Uterus (tissue), 4 donors: ENCODE results near the gene ATP6V1C2. TPM values are rescaled to one million over a fixed set of nuclear protein-coding genes. Genes with fewer than 3 reads are reported as not detected.

Source experiments
- DNase-seq, 2 donors: peaks; one replicate each; pipeline ENCODE4 v3.0.0-alpha.2; 2019 to 2020
- H3K27ac ChIP-seq, 2 donors: fragments of 200-600 bp; sonication (generic); 1 replicate in 1 of 2; 2 replicates in 1 of 2; pipeline ENCODE4 v1.5.1; 2016 to 2018
- H3K27me3 ChIP-seq, 2 donors: fragments of 200-600 bp; sonication (generic); one replicate each; pipeline ENCODE4 v1.5.1; 2018 to 2019; ENCODE audit warnings: control low read depth in 1 of 2
- H3K36me3 ChIP-seq, 2 donors: fragments of 200-600 bp; sonication (generic); one replicate each; pipeline ENCODE4 v1.5.1; 2019; ENCODE audit warnings: control low read depth in 1 of 2
- H3K4me1 ChIP-seq, 2 donors: fragments of 200-600 bp; sonication (generic); one replicate each; pipeline ENCODE4 v1.5.1; 2018 to 2019; ENCODE audit warnings: control low read depth in 1 of 2
- H3K4me3 ChIP-seq, 2 donors: fragments of 200-600 bp; sonication (generic); 1 replicate in 1 of 2; 2 replicates in 1 of 2; pipeline ENCODE4 v1.5.1; 2018 to 2019; ENCODE audit warnings: mild to moderate bottlenecking in 1 of 2
- H3K9me3 ChIP-seq, 2 donors: fragments of 200-600 bp; sonication (generic); one replicate each; pipeline ENCODE4 v1.5.1; 2019; ENCODE audit warnings: control low read depth in 1 of 2
- POLR2A ChIP-seq, 2 donors: fragments of 450-650 bp; IDR thresholded peaks; one replicate each; pipeline ENCODE4 v1.6.1; 2016; ENCODE audit warnings: antibody characterized with exemption in 2 of 2, mild to moderate bottlenecking in 1 of 2, moderate library complexity in 1 of 2
- intact Hi-C: fragments of 100-400 bp; cut with DNase I; formaldehyde crosslinking; loops from one replicate; pipeline ENCODE4 v1.15.1; 2023; ENCODE audit warnings: low total_unique reads
- total RNA-seq, 4 donors: library from RNA; depleted of rRNA in 3 of 4; stranded (reverse); fragments of >200 nt in 3 of 4; gene quantifications; one replicate each; pipeline versions ENCODE4 v1.1.0 to v1.2.4, GENCODE V29; 2014 to 2023
- TF ChIP-seq, protein P1 (sequence below), 4 experiments: fragments of 200-600 bp in 2 of 4; fragments of 450-650 bp in 2 of 4; sonication (generic) in 2 of 4; IDR thresholded peaks; one replicate each; pipeline ENCODE4 v1.5.1; 2016 to 2019; ENCODE audit warnings: antibody characterized with exemption in 4 of 4, mild to moderate bottlenecking in 2 of 4, moderate library complexity in 1 of 4
- donor health status: DM: yes; HTN: yes; CAD: no.

ATP6V1C2 gene
- total RNA-seq, 4 donors from 2014 or later, result 0.26 to 3.6 (median 0.61) TPM; not detected in 1

- no peak for DNase-seq
- no peak overlapping the region for H3K27ac ChIP-seq
- H3K4me3 ChIP-seq, result no peak overlapping the region
- intact Hi-C loops, result no loop called here
- no peaks in the 10 kb centered on the region for H3K9me3 ChIP-seq
- peaks cover 0 to 5% of the 10 kb centered on the region in 2 donors for H3K27me3 ChIP-seq
- TF ChIP-seq POLR2A (IDR thresholded peaks at IDR 0.05), result no peak
- TF ChIP-seq, protein P1, sequence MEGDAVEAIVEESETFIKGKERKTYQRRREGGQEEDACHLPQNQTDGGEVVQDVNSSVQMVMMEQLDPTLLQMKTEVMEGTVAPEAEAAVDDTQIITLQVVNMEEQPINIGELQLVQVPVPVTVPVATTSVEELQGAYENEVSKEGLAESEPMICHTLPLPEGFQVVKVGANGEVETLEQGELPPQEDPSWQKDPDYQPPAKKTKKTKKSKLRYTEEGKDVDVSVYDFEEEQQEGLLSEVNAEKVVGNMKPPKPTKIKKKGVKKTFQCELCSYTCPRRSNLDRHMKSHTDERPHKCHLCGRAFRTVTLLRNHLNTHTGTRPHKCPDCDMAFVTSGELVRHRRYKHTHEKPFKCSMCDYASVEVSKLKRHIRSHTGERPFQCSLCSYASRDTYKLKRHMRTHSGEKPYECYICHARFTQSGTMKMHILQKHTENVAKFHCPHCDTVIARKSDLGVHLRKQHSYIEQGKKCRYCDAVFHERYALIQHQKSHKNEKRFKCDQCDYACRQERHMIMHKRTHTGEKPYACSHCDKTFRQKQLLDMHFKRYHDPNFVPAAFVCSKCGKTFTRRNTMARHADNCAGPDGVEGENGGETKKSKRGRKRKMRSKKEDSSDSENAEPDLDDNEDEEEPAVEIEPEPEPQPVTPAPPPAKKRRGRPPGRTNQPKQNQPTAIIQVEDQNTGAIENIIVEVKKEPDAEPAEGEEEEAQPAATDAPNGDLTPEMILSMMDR (IDR thresholded peaks at IDR 0.05), result no peak
- H3K36me3 ChIP-seq, result no peaks in the 10 kb centered on the region
- peaks cover 0 to 8% of the 10 kb centered on the region in 2 donors for H3K4me1 ChIP-seq
Observed at GRCh38 chr2:10716581-10716980, 4.8 kb upstream of the ATP6V1C2 start.

- no peaks in the 10 kb centered on the region for H3K9me3 ChIP-seq
- no peak for DNase-seq
- H3K4me1 ChIP-seq, result peaks cover 0 to 14% of the 10 kb centered on the region in 2 donors
- intact Hi-C loops, result no loop called here
- H3K27ac ChIP-seq, result no peak overlapping the region
- TF ChIP-seq, protein P1 (IDR thresholded peaks at IDR 0.05), result no peak
- H3K36me3 ChIP-seq, result no peaks in the 10 kb centered on the region
- H3K27me3 ChIP-seq, result peaks cover 0 to 8% of the 10 kb centered on the region in 2 donors
- H3K4me3 ChIP-seq, result no peak overlapping the region
Observed at GRCh38 chr2:10717628-10718027, 3.8 kb upstream of the ATP6V1C2 start.

DNA sequence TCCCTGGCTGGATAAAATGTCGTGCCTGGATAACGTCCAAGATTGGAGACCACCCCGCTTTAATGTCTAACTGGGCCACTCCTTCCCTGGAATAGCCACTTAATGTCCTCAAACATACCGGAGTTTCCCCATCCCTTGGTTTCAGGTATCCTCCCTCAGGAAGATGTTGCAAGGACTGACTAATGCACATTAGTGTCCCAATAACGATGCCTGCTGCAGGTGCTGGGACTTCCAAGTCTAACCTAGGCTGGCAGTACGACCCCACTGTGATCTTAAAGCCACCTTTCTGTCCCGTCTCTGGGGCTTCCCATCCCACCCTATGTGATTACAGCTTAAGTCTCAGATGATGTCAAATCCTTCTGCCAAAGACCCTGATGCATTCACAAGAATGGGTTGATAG is 1.1 kb upstream of the ATP6V1C2 start:
- no peak for DNase-seq
- Histone ChIP-seq H3K27ac (no peak overlapping the region), H3K9me3 (no peaks in the 10 kb centered on the region), H3K4me3 (no peak overlapping the region), H3K36me3 (no peaks in the 10 kb centered on the region), H3K4me1 (peaks cover 0 to 14% of the 10 kb centered on the region in 2 donors), H3K27me3 (peaks cover 0 to 19% of the 10 kb centered on the region in 2 donors)
- intact Hi-C loops, result no loop called here
- TF ChIP-seq POLR2A (IDR thresholded peaks at IDR 0.05), result no peak
- TF ChIP-seq, protein P1 (IDR thresholded peaks at IDR 0.05), result no peak

DNA sequence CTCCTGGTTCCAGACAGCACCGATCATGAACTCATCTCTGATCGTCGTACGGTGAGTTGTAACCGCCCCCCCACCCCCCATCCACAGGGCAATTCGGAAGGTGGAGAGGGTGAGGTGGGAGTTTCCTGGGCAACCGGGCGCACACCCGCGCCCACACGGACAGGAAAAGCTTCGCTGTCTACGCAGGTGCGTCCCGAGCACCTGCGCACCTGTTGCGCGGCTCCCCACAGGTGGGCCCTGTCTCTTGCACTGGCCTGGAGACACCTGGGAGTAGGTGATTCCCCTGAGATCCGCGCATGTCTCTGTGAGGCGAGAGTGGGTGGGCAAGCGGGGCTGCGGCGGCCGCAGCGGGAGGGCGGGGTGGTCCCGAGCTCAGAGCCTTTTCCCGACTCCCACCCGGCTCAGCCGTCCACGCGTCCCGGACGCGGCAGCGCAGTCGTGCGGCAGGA is 459 bp upstream of the ATP6V1C2 start:
- DNase-seq, result no peak
- H3K4me1 ChIP-seq, result peaks cover 0 to 14% of the 10 kb centered on the region in 2 donors
- H3K27ac ChIP-seq, result no peak overlapping the region
- no peaks in the 10 kb centered on the region for H3K36me3 ChIP-seq
- intact Hi-C loops, result no loop called here
- TF ChIP-seq, protein P1 (IDR thresholded peaks at IDR 0.05), result no peak
- no peak for TF ChIP-seq POLR2A (IDR thresholded peaks at IDR 0.05)
- H3K4me3 ChIP-seq, result no peak overlapping the region
- no peaks in the 10 kb centered on the region for H3K9me3 ChIP-seq
- H3K27me3 ChIP-seq, result peaks cover 0 to 19% of the 10 kb centered on the region in 2 donors

GRCh38 chr2:10722252-10722825 is 909 bp downstream of the ATP6V1C2 start:
- no peak for DNase-seq
- no peaks in the 10 kb centered on the region for H3K9me3 ChIP-seq
- intact Hi-C loops, result no loop called here
- TF ChIP-seq POLR2A (IDR thresholded peaks at IDR 0.05), result no peak
- TF ChIP-seq, protein P1 (IDR thresholded peaks at IDR 0.05), result no peak
- H3K36me3 ChIP-seq, result no peaks in the 10 kb centered on the region
- H3K27ac ChIP-seq, result no peak overlapping the region
- peak overlapping the region in 1 of 2 donors; percentile 20 for H3K4me3 ChIP-seq
- peaks cover 0 to 14% of the 10 kb centered on the region in 2 donors for H3K4me1 ChIP-seq
- peaks cover 0 to 19% of the 10 kb centered on the region in 2 donors for H3K27me3 ChIP-seq
